Astrocyte of the cerebellum (primary cell): ENCODE results near the gene PSMG3.

Experiments
- DNase-seq: peaks from one replicate; pipeline ENCODE4 v3.0.0-alpha.2; 2011; ENCODE audit warnings: low read depth
- H3K4me3 ChIP-seq: 2 replicates; pipeline ENCODE4 v1.5.1; 2011; ENCODE audit warnings: mild to moderate bottlenecking, low read depth, low read length, moderate library complexity
- CTCF ChIP-seq: IDR thresholded peaks from 2 replicates; pipeline ENCODE4 v1.5.1; 2012; ENCODE audit warnings: low read length, low read depth, moderate library complexity, mild to moderate bottlenecking; ENCODE audit errors: missing control alignments
- in situ Hi-C: cut with HindIII; loops from 2 replicates; pipeline ENCODE4 v1.10.0; 2017; ENCODE audit warnings: low sequenced_read_pairs

Gene PSMG3

GRCh38 chr7:1548944-1549343 lies 20.9 kb downstream of the PSMG3 start:
- TF ChIP-seq CTCF = no peak
- no peak for DNase-seq
- H3K4me3 ChIP-seq = no peak overlapping the region
- in situ Hi-C loops = no loop called here

- in situ Hi-C loops = no loop called here
- TF ChIP-seq CTCF = peak; percentile 15
- no peak overlapping the region for H3K4me3 ChIP-seq
- no peak for DNase-seq
Observed at GRCh38 chr7:1548438-1548831, 21.4 kb downstream of the PSMG3 start.

- no peak for TF ChIP-seq CTCF
Observed at GRCh38 chr7:1547777-1548437, 21.9 kb downstream of the PSMG3 start.

DNA sequence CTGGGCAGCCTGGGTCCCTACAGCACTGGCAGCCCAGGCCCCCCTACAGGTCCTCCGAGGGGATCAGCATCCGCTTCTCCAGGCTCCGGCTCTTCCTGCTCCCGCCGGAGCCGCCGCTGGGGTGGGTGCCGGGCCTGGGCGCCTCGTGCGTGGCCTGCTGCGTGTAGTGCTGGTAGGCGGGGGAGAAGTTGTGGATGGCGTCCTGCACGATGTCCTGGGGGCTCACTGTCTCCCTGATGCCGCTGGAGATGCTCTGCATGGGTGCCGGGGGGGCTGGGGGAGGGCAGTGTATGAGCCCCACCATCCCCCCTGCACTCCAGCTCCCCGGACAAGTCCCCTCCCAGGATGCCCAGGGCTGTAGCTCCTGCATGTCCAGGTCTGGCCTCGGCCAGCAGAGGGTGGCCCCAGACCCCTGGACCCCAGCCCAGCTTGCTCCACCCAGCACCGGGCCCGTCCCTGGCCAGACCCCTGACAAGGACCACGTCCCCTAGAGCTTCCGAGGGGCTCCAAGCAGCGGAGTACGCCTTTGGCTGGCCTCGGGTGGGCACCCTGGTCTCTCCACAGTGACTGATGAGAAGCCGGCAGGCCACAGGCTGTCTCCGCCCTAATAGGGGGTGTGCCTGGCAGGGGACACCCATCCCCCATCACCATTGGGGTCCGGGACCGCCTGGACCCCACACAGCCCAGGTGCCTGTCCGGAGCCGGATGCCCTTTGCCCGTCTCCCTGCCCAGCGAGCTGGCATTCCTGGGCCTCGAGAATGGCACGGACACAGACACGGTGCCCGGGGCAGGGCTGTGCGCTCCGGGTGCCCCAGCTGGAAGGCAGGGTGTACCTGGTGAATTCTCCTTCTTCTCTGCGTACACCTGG lies 22.7 kb downstream of the PSMG3 start:
- in situ Hi-C loops = no loop called here
- TF ChIP-seq CTCF = no peak
- no peak overlapping the region for H3K4me3 ChIP-seq
- DNase-seq = no peak

More at GRCh38 chr7:1547777-1548437, 21.9 kb downstream of the PSMG3 start:
- in situ Hi-C loops = no loop called here
- no peak for DNase-seq
- H3K4me3 ChIP-seq = no peak overlapping the region

GRCh38 chr7:1546274-1546908 lies 23.4 kb downstream of the PSMG3 start:
- in situ Hi-C loops = no loop called here
- H3K4me3 ChIP-seq = no peak overlapping the region
- TF ChIP-seq CTCF = no peak
- no peak for DNase-seq

- no peak for TF ChIP-seq CTCF
- no peak overlapping the region for H3K4me3 ChIP-seq
- DNase-seq = no peak
- in situ Hi-C loops = no loop called here
Observed at GRCh38 chr7:1545417-1546246, 24.2 kb downstream of the PSMG3 start.
